Thoracic aorta (tissue), 2 donors: Measurements from ENCODE around the gene LRMDA. TPM values are rescaled to one million over a fixed set of nuclear protein-coding genes. Genes with fewer than 3 reads are reported as not detected.
"Not testable (repeated sequence)": the region's sequence is repeated elsewhere in the genome, so short reads cannot be mapped to it uniquely, and the experiment has no call there.

ENCODE experiments used
- ATAC-seq: fragments of 150-250 bp; one replicate; pipeline ENCODE4 v1.8.0; 2017; ENCODE audit warnings: low read depth; ENCODE audit not compliant: insufficient number of reproducible peaks, low FRiP score
- DNase-seq: peaks from one replicate; pipeline ENCODE4 v3.0.0-alpha.2; 2020; ENCODE audit warnings: low spot score
- H3K27ac ChIP-seq, 2 donors: fragments of 200-600 bp; sonication (generic); 1 replicate in 1 of 2; 2 replicates in 1 of 2; pipeline ENCODE4 v1.5.1; 2016; ENCODE audit warnings: mild to moderate bottlenecking in 2 of 2, moderate library complexity in 2 of 2
- H3K27me3 ChIP-seq: fragments of 200-600 bp; sonication (generic); replicated peaks from 2 replicates; pipeline ENCODE4 v1.6.0; 2016; ENCODE audit warnings: mild to moderate bottlenecking; ENCODE audit not compliant: insufficient read depth
- H3K36me3 ChIP-seq: fragments of 200-600 bp; sonication (generic); one replicate; pipeline ENCODE4 v1.5.1; 2016
- H3K4me1 ChIP-seq, 2 donors: fragments of 200-600 bp; sonication (generic); 1 replicate in 1 of 2; 2 replicates in 1 of 2; pipeline versions ENCODE4 v1.5.1 to v1.6.0; 2016; ENCODE audit warnings: low read depth in 2 of 2, mild to moderate bottlenecking in 1 of 2; ENCODE audit not compliant: control insufficient read depth in 1 of 2
- H3K4me3 ChIP-seq: fragments of 200-600 bp; sonication (generic); 2 replicates; pipeline ENCODE4 v1.5.1; 2016; ENCODE audit warnings: mild to moderate bottlenecking
- H3K9me3 ChIP-seq: fragments of 200-600 bp; sonication (generic); 2 replicates; pipeline ENCODE4 v1.5.1; 2016
- total RNA-seq, 2 donors: library from RNA; depleted of rRNA; stranded (reverse); fragments of >200 nt; gene quantifications; one replicate each; pipeline versions ENCODE4 v1.1.0 to v1.2.3, GENCODE V29; 2016
- TF ChIP-seq, protein P1 (sequence below): fragments of 200-600 bp; sonication (generic); IDR thresholded peaks from one replicate; pipeline ENCODE4 v1.5.1; 2019; ENCODE audit warnings: antibody characterized with exemption

Gene LRMDA
- total RNA-seq, 2 donors from 2014 or later: 8.3 to 36.6 TPM

DNA sequence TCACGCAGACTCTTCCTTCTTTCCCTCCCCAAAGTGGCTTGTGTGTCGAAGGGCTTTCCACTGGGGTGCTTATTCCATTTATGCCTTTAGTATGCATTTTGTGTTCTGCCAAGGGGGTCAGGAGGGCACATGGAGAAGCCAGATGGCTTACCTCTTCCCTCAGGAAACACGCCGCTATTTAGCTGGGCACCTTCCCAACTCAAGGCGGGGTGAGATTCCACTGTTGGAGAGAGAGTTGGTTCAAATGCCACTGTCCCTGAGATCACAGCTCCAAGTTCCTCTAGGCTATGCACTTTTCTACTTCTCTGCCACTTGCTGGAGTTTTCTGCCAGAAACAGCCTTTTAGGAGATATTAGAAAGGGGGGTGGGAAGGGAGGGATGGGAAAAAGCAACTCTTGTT, 1091.8 kb downstream of the LRMDA start:
- no peak overlapping the region for H3K4me3 ChIP-seq
- TF ChIP-seq, protein P1, sequence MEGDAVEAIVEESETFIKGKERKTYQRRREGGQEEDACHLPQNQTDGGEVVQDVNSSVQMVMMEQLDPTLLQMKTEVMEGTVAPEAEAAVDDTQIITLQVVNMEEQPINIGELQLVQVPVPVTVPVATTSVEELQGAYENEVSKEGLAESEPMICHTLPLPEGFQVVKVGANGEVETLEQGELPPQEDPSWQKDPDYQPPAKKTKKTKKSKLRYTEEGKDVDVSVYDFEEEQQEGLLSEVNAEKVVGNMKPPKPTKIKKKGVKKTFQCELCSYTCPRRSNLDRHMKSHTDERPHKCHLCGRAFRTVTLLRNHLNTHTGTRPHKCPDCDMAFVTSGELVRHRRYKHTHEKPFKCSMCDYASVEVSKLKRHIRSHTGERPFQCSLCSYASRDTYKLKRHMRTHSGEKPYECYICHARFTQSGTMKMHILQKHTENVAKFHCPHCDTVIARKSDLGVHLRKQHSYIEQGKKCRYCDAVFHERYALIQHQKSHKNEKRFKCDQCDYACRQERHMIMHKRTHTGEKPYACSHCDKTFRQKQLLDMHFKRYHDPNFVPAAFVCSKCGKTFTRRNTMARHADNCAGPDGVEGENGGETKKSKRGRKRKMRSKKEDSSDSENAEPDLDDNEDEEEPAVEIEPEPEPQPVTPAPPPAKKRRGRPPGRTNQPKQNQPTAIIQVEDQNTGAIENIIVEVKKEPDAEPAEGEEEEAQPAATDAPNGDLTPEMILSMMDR: no peak
- no peaks in the 10 kb centered on the region for H3K9me3 ChIP-seq
- peak overlapping the region; percentile 10 to 26 for H3K27ac ChIP-seq
- H3K27me3 ChIP-seq: no peaks in the 10 kb centered on the region
- DNase-seq: no peak
- no peaks in the 10 kb centered on the region for H3K36me3 ChIP-seq
- ATAC-seq: no peak
- peaks cover 0 to 11% of the 10 kb centered on the region in 2 donors for H3K4me1 ChIP-seq

DNA sequence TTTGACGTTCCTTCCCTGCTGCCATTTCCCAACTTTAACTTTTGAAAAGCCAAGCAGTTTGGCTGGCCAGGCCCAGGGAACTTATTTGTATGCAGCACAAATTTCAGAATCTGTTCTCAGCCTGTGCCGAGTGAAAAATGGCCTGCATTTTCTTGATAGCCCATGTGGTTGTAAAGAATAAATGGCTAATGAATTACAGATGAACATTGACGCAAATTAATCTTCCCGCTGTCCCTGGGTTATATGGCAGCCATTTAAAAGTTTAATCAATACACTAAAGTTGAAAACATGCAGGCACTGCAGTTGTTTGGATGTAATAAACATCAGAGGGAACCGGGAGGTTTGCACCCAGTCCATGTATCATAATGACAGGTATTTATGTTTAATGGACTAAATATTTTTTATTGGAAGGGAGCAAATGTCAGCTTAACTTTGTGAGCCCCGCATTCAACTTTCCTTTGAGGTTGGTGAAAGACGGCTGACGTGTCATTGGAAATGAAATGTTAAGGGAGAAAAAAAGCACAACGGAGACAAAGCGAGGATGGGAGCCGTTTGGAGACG, 1092.4 kb downstream of the LRMDA start:
- TF ChIP-seq, protein P1: no peak
- no peaks in the 10 kb centered on the region for H3K27me3 ChIP-seq
- H3K36me3 ChIP-seq: no peaks in the 10 kb centered on the region
- peak overlapping the region in 1 of 2 donors; percentile 10 for H3K27ac ChIP-seq
- no peaks in the 10 kb centered on the region for H3K9me3 ChIP-seq
- DNase-seq (no peak), ATAC-seq (no peak)
- H3K4me1 ChIP-seq: peaks cover 0 to 11% of the 10 kb centered on the region in 2 donors
- no peak overlapping the region for H3K4me3 ChIP-seq

DNA sequence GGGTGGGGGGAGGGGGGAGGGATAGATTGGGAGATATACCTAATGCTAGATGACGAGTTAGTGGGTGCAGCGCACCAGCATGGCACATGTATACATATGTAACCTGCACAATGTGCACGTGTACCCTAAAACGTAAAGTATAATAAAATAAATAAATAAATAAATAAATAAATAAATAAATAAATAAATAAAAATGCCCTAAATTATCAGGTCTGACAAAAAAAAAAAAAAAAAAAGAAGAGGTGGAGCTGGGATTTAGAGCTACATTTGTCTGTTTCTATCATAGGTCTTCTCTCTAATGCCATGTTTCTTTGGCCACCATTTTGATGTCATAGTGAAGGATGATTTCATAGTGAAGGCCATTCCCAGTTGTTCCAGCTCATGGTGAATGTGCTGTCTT, 1095.4 kb downstream of the LRMDA start:
- H3K36me3 ChIP-seq, H3K9me3 ChIP-seq, DNase-seq, ATAC-seq, H3K27ac ChIP-seq, H3K4me3 ChIP-seq, H3K27me3 ChIP-seq: not testable (repeated sequence)
- peaks cover 0 to 11% of the 10 kb centered on the region in 2 donors for H3K4me1 ChIP-seq

DNA sequence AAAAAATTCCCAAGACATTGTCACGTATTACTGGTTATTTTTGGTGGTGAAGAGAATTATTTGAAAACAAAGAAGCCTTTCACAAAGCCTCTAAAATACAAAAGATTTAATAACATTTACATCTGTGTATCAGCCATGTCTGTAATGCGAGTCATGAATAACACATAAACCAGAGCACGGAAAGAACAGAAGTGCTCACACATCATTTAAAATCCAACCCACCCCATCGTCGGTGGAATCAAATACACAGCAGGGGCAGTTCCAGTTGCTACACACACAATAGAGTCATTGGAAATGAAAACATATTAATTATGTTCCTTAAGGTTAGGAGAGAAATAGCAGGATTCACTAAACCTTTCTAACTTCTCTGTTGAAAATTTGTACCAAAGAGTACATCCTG, 1108.9 kb downstream of the LRMDA start:
- Histone ChIP-seq H3K4me1 (peaks cover 0 to 16% of the 10 kb centered on the region in 2 donors), H3K27me3 (no peaks in the 10 kb centered on the region), H3K27ac (no peak overlapping the region), H3K4me3 (no peak overlapping the region), H3K9me3 (no peaks in the 10 kb centered on the region), H3K36me3 (no peaks in the 10 kb centered on the region)
- ATAC-seq (no peak), DNase-seq (no peak)
- TF ChIP-seq, protein P1: no peak

DNA sequence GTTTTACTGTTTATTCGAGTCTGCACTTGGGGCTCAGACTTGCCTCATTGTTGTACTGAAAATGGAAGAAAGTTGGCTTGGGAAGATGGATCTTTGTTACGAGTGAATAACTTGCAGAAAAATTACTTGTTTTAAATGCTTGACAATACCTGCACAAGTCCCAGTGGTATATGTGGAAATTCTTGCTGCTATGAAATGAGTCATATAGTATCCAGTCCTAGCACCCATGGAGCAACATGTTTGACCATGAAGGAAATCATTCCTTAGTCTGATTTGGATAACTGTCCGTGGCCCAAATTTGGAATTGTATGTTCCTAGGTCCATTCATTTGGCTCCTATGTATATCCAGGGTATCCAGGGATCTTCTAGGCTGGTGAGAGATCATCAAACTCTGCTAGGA, 1109.4 kb downstream of the LRMDA start:
- Histone ChIP-seq H3K27ac (no peak overlapping the region), H3K36me3 (no peaks in the 10 kb centered on the region), H3K4me1 (peaks cover 0 to 16% of the 10 kb centered on the region in 2 donors), H3K9me3 (no peaks in the 10 kb centered on the region), H3K27me3 (no peaks in the 10 kb centered on the region), H3K4me3 (no peak overlapping the region)
- DNase-seq (no peak), ATAC-seq (peak; percentile 43)
- TF ChIP-seq, protein P1: no peak

DNA sequence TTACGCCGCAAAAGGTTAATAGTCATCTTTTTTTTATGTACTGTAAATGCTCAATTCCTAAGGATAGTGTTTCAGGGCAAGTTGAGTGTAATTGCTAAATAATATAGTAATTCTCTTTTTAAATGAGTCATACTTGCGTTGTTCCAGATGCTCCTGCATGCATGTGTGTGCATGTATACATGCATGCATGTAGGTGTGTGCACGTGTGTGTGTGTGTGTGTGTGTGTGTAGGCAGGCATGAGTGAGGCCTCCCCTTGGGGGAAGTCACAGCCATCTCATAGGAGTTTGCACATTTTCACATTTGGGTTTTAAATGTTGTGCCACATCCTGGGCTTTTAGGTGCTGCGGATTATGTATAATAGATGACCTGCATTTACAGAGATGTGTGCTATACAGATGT, 1110.4 kb downstream of the LRMDA start:
- Histone ChIP-seq H3K4me1 (peaks cover 0 to 16% of the 10 kb centered on the region in 2 donors), H3K9me3 (no peaks in the 10 kb centered on the region), H3K27ac (no peak overlapping the region), H3K27me3 (no peaks in the 10 kb centered on the region), H3K36me3 (no peaks in the 10 kb centered on the region), H3K4me3 (no peak overlapping the region)
- DNase-seq (no peak), ATAC-seq (no peak)
- TF ChIP-seq, protein P1: no peak
